Left ventricle myocardium superior (tissue), 1 donor: ENCODE measurements around the gene HNF1B. TPM values are rescaled to one million over a fixed set of nuclear protein-coding genes. Genes with fewer than 3 reads are reported as not detected.
"Not testable (repeated sequence)": the region's sequence is repeated elsewhere in the genome, so short reads cannot be mapped to it uniquely, and the experiment has no call there.

ENCODE experiments used
- ATAC-seq: fragments of 200-7000 bp; cut with Tn5 transposase; one replicate; pipeline ENCODE4 v1.9.1; 2020; ENCODE audit warnings: mild to moderate bottlenecking, moderate library complexity
- DNase-seq: peaks from one replicate; pipeline ENCODE4 v3.0.0-alpha.2; 2020
- intact Hi-C: fragments of 100-400 bp; cut with micrococcal nuclease; formaldehyde crosslinking; loops from one replicate; pipeline ENCODE4 v1.11.0; 2022
- long read RNA-seq: library from polyadenylated mRNA; unstranded; transcript quantifications from one replicate; pipeline ENCODE4 v2.0.0, GENCODE V29; 2021
- total RNA-seq: library from RNA; stranded (reverse); fragmentation: NEBNext Ultra II Directional; extraction: Animal tissue kit (Norgen Biotek cat#: 25700); gene quantifications from one replicate; pipeline ENCODE4 v1.2.1, GENCODE V29; 2021
- donor health status: DM: no; HTN: yes; CAD: no; lungs with severe emphysema.

Gene HNF1B, protein sequence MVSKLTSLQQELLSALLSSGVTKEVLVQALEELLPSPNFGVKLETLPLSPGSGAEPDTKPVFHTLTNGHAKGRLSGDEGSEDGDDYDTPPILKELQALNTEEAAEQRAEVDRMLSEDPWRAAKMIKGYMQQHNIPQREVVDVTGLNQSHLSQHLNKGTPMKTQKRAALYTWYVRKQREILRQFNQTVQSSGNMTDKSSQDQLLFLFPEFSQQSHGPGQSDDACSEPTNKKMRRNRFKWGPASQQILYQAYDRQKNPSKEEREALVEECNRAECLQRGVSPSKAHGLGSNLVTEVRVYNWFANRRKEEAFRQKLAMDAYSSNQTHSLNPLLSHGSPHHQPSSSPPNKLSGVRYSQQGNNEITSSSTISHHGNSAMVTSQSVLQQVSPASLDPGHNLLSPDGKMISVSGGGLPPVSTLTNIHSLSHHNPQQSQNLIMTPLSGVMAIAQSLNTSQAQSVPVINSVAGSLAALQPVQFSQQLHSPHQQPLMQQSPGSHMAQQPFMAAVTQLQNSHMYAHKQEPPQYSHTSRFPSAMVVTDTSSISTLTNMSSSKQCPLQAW
- total RNA-seq = not detected
- long read RNA-seq = 0 reads

DNA sequence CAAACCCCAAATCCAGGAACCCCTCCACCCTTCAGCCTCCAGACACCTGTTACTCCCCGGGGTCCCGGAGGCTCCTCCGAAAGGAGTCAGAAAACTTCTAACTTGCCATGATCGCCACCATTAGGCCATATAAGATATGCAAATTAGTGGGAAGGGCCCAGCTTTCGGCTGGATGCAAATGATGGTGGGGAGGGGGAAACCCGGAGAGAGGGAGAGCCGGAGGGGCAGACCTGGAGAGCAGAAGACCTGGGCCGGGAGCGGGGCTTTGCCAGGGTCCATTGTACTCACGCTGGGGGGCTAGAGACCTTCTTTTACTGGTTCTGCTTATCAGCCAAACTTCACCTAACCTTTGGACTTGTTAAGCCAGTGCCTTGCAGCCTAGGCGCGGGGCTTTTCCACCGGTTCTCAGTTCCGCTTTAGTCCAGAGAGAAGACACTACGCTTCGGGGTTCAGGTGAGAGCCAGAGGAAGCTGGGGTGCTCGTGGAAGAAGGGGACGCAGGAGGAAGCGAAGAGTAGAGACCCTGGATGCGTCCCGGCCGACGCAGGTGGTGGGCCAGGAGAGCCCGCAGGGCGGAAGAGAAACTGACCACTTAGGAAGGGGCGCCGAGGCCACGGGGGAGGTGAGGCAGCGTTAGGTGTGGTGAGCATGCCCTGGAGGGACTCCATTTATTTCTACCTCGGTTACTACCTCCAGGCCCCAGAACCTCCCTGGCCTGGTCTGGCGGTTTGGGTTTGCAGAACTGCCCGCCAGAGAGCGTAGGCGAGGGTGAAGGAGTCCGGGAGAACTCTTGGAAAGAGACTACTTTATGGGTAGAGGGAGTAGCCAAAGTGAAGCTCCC, at the start of gene HNF1B:
HNF1B (minus strand) TSS at position 99 of the 840 bp plus-strand sequence. CDS start 175 bp downstream, outside the sequence.
- ATAC-seq = no peak
- DNase-seq = no peak
- intact Hi-C loops = no loop called here

DNA sequence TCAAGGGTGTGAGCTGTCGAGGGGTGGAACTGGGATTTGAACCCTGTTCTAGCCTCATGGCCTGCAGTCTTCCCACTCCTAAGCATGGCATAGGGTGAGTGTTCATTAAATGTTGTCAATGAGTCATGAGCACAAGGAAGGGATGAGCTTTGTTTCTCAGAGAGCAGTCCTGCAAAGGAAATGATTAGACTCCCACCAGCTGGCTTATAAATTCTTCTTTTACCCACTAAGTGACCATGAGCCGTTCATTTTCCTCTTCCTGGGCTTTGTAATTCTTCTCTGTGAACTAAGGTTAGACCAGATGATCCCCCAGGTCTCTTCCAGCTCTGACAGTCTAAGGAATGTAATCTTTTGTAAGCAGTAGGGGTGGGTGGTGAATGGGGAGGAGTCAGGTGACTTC, 47.9 kb upstream of the HNF1B start:
- intact Hi-C loops = no loop called here
- DNase-seq = no peak
- ATAC-seq = no peak

DNA sequence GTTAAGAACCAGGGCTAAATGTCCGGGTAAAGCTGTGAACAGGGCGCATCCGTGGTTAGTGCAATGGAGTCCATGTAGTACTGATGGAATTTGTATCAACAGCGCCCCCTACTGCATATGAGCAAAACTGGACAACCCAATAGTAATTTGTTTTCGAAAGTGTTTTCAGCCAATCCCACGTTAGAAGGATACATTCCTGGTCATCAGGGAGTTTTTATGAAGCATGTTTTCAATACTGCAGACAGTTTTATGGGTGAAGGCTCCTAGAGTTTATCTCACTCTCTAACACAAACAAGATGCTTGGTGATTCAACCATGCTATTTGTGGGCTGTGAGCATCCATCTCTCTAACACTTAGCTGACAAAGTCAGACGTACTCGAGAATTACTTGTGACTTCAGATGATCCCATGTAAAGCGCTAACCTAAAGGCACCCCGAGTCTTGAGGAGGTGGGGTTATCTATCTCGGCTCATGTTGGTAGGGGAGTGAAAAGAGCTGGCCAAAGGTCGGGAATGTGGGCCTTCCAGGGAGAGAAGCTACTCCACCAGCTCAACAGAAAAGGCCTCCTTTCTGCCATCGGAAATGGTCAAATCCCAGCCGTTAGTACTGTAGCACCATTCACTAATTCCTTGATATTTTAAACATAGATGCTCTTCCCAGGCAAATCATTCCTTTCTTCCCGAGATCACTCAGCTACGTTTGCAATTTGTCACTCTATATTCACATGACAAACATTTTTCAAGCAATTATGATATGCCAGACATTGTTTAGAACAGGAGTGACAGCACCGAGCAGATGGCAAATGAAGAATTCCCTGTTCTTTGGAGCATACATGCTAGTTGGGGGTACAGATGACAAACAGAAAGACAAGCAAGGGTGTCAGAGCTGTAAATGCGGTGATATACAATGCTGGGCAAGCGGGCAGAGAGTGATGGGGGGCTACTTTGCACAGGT, 46.9 kb upstream of the HNF1B start:
- ATAC-seq (no peak), DNase-seq (no peak)
- intact Hi-C loops = no loop called here

DNA sequence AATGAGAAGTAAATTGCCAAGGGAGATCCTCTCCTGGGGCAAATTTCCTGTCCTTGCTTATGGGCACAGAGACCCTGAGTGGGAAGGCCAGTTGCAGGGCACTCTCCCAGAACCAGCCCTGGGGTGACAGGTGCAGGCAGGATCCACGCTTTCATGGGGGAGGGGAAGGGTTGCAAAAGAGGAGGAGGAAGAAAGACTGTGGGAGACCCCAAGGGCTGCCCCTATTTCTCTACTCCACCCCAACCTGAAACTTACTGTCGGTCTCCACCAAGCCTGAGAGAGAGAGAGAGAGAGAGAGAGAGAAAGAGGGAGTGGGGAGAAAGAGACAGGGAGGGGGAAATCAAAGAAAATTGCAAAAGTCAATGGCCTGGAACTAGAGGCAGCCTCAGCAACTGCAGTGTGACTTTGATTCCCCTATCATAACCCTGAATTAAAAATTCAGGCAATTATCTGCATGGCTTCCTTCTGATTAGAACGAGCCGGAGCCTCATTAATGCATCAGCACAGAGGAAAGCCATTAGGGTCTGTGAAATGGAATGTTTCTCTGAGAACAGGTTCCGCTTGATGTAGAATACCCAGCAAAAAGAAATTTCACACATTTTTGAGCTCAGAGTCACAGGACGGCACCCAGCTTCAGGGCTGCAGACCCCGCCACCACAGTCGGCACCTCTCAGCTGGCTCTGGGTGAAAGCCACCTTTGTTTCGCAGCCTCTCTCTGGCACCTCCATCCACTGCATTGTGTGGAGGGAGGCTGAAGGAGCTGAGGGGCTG, 45.1 kb upstream of the HNF1B start:
- ATAC-seq (no peak), DNase-seq (no peak)
- intact Hi-C loops = no loop called here

DNA sequence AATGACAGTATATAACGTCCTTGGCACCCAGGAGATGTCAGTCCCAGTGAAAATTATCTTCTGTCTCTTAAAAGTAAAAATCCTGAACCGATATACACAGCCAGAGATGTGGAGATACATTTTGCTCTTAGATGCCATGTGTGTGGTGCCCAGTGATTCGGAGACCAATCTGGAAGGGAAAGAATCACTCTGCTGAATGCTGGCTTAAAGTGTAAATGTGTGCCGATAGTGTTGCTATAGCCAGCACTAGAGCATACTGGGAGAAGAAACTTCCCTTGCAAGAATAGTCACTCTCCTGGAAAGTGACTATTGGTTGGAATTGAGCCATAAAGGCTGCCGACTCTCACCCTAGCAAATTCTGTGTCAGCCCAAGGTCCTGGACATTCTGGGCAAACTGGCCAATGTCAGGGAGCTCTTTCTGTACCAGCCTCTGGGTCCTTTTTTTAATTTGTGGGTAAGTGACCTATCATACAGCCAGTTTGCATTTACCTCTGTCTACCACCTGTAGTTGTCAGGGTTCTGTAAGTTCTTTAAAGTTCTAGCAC, 44.2 kb upstream of the HNF1B start:
- no peak for ATAC-seq
- intact Hi-C loops = no loop called here

DNA sequence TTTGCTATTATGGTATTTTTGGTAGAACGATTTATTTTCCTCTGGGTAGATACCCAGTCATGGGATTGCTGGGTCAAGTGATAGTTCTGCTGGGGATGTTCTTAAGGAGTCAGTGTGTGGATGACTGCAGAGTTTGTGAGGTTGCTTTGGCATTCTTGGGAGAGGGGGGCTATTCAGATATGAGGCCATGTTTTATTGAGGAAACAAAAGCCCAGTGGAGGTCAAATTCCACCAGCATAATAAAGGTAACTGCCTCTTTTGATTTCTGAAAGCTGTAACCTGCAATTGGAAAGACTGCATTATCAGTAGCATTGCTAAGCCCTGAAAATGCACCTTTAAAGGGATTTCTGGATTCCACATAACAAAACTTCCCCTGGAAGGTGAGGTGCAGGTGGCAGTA, 43.7 kb upstream of the HNF1B start:
- intact Hi-C loops = no loop called here
- ATAC-seq (no peak), DNase-seq (no peak)

More for the DNA sequence above, 44.2 kb upstream of the HNF1B start:
- no peak for DNase-seq

DNA sequence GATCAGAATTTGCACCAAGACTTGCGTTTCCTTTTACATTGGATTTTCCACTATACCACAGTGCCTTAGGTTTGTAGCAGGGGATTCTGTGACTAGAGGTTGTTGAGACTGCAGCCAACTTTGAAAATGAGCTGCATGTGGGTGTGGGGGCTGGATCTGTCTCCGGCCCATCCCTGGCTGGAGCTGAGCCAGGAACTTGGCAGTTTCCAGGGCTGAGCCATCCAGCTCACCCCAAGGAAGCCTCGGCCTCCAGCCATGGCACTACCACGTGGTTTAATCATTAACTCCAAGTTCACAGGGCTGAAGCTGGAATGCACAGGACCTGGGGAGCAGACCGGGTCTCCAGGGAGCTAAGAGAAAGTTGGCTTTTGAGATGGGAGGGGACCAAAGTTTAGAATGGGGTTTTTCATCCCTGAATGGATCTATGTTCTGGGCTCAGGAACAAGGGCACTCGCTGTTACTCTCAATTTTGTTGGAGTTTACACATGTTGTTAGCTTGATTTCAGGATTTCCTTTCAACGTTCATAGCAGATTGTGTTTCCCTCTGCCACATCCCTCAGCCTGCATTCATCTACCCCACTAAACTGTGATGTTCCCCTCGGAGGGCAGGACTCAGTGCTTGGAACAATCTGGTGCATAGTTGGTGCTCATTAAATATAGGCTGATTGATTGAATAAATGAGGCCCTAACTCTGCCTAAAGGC, 42.3 kb upstream of the HNF1B start:
- intact Hi-C loops = no loop called here
- ATAC-seq = no peak
- DNase-seq = no peak

DNA sequence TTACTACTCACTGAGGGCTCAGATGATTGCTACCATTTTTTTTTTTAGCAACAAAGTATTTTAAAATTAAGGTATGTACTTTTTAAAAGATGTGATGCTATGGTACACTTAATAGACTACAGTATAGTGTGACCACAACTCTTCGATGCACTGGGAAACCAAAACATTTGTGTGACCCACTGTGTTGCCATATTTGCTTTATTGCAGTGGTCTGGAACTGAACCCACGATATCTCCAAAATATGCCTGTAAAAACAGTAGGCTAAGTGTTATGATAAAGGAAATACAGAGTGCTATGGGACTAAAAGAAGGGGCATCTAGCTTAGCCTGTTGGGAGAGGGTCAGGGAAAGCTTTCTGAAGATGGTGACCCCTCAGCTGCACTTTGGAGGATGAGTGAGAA, 41.6 kb upstream of the HNF1B start:
- no peak for ATAC-seq
- intact Hi-C loops = no loop called here
- no peak for DNase-seq

DNA sequence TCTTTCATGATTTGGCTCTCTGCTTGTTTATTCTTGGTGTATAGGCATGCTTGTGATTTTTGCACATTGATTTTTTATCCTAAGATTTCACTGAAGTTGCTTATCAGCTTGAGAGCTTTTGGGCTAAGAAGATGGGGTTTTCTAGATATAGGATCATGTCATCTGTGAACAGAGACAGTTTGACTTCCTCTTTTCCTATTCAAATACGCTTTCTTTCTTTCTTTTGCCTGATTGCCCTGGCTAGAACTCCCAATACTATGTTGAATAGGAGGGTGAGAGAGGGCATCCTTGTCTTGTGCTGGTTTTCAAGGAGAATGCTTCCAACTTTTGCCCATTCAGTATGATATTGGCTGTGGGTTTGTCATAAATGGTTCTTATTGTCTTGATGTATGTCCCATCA, 37.6 kb upstream of the HNF1B start:
- intact Hi-C loops, ATAC-seq, DNase-seq: not testable (repeated sequence)

DNA sequence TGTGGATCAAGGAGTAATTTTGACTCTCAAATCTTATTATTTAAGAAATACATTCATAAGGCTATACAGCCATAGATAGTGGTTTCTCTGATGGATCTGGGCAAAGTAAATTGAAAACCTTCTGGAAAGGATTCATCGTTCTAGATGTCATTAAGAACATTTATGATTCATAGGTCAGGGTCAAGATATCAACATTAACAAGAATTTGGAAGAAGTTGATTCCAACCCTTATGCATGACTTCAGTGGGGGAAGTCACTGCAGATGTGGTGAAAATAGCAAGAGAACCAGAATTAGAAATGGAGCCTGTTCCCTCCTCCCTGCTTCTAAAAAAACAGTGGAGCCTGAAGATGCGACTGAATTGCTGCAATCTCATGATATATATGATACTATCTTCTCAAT, 36.6 kb upstream of the HNF1B start:
- intact Hi-C loops = no loop called here
- ATAC-seq (no peak), DNase-seq (no peak)

DNA sequence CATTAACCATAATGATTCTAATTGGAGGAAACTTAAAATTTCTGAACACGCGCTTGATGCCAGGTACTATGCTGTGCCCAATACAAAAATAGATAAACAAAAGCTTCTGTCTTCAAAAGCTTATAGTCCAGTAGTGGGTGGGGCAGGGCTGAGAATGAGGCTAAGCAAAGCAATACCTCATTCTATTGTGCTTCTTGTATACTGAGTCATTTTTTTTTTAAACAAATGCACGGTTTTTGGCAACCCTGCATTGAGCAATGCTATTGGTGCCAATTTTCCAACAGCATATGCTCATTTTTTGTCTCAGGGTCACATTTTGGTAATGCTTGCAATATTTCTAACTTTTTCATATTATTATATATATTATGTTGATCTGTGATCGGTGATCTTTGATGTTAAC, 34.7 kb upstream of the HNF1B start:
- intact Hi-C loops = no loop called here
- ATAC-seq (no peak), DNase-seq (no peak)

DNA sequence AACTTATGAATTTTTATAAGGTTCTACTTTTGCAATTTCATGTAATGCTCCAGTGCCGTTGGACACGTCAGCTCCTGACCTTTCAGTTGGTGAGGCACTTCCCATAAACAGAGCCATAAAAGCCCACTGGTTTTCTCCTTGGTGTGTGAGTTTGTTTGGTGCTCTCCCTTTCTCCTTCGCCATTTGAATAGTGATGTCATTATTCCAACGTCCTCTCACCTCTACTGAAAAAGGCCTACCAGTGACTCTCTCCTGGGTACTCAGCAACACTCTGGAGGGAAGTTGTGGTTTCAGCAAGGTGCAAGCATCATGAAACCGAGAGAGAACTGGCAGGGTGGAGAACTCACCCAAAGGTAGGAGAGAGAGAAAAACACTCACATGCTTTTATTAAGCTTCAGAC, 29.6 kb upstream of the HNF1B start:
- intact Hi-C loops = no loop called here
- ATAC-seq (no peak), DNase-seq (no peak)

DNA sequence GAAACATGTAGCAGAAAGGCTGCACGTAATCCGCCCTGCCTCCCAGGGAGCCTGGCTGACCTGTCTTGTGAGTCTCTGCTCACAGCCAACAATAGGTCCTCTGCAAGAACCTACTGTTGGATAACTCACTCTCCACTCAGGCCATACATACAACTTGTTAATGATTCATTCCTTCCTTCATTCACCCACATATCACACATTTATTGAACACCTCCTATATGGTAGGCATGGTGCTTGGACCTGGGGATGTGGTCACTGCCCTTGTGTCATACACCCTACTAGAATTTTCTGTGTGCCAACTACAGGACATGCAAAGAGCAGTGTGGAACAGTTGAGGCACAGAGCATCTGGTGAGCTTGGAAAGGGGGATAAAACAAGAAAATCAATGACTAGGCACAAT, 28.1 kb upstream of the HNF1B start:
- intact Hi-C loops = no loop called here
- no peak for DNase-seq
- ATAC-seq = no peak

DNA sequence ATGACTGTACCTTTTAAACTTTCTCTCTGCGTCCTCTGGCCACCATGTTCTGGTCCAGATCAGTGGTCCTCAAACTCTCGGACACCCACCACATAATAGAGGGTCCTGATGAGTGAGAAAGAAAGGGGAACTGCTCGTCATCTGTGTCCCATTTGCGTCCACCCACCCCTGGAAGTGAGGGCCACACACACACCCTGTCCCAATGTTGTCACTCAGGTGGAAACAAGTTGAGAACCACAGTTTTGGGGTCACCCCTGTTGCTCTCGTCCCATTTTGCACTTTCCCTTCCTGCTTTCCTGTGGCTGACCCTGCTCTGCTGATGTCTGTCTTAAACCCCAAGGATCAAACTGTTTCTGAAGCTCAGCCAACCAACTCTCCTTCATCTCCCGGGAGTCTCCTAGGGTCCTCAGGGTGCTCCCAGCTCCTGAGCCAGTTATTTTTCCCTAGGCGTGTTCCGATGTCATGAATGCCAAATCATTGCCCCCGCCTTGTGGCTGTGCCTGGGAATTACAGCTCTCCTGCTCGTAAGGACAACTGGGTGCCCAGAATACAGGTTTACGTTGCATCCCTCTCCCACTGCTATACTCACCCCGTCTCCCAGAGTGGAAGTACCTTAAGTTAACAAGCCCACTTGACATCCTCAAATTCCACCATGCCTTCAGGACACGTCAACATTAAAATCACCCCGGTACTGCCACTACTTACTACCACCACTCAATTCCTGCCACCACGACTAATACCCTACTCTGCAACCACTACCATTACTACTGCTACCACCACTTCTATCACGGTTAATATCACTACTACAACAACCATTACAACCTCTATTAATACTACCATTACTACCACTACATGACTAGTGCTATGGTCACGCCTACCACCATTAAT, 26.0 kb upstream of the HNF1B start:
- intact Hi-C loops = no loop called here
- DNase-seq (peak; percentile 62), ATAC-seq (peak; percentile 42)

DNA sequence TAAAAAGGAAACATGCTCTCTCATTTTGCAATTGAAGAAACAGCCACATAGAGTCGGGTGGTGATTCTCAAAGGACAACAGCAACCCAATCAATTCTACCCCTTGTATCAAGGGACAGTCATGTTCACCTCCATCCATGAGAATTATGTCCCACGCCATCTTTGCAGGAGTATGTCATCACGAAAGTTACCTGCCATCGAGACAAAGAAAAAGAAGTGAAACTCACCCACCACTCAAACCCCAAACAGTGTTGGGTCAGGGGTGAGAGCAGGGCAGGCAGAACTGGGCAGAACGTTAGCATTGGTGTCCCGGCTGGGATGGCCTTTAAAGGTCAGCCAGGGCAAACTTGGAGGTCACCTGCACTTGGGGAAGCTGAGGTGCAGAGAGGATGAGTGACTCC, 24.2 kb upstream of the HNF1B start:
- no peak for DNase-seq
- intact Hi-C loops = no loop called here
- no peak for ATAC-seq

DNA sequence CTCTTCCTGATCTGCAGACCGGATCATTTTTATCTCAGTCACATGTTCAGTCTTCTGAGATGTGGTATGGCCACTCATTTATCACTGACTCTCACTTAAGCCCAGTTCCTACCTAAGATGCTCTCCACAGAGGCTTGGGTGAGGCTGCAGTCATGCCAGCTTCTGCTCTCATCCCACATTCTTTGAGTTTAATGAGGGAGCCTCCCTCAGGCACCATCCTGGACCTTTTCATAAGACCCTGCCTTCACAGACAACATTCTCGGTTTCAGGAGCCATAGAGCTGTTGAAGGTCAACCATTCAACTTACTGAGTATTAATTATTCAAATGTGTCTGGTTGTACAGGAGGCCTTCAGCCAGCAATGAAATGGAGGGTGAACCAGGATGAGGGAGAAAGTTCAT, 23.6 kb upstream of the HNF1B start:
- ATAC-seq = no peak
- no peak for DNase-seq
- intact Hi-C loops = no loop called here

DNA sequence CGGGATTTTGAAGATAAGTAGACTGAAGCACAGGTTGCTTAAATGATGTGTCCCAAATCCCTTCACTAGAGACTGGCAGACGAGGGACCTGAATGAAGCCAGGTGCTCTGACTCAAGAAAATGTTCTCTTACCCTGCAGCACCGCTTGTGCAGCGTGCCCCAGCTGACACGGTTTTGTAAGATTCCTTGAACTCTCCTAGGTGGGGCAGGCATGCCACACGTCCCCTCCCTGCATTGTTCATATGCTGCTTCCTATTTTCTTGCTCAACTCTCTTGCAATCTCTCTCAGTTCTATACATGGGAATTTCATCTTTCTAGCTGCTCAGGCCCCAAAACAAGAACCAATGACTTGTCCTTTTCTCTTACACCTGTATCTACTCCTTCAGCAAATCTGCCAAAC, 22.1 kb upstream of the HNF1B start:
- DNase-seq = no peak
- intact Hi-C loops = no loop called here

More for the DNA sequence above, 22.1 kb upstream of the HNF1B start:
- ATAC-seq = no peak
